ENCODE data around the gene TRDMT1.

GRCh38 chr10:17200912-17201793 is at the start of gene TRDMT1:
- TF ChIP-seq, protein P1, sequence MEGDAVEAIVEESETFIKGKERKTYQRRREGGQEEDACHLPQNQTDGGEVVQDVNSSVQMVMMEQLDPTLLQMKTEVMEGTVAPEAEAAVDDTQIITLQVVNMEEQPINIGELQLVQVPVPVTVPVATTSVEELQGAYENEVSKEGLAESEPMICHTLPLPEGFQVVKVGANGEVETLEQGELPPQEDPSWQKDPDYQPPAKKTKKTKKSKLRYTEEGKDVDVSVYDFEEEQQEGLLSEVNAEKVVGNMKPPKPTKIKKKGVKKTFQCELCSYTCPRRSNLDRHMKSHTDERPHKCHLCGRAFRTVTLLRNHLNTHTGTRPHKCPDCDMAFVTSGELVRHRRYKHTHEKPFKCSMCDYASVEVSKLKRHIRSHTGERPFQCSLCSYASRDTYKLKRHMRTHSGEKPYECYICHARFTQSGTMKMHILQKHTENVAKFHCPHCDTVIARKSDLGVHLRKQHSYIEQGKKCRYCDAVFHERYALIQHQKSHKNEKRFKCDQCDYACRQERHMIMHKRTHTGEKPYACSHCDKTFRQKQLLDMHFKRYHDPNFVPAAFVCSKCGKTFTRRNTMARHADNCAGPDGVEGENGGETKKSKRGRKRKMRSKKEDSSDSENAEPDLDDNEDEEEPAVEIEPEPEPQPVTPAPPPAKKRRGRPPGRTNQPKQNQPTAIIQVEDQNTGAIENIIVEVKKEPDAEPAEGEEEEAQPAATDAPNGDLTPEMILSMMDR (IDR thresholded peaks at IDR 0.05) = peak in 3 of 6 experiments; percentile 4 to 26 (median 6)
- TF ChIP-seq POLR2A (IDR thresholded peaks at IDR 0.05) = no peak
